Panc1 (cell line): ENCODE results near the gene EPHB2.

Experiments used
- POLR2AphosphoS5 ChIP-seq: IDR thresholded peaks from 2 replicates; pipeline ENCODE4 v1.6.1; 2012; ENCODE audit warnings: mild to moderate bottlenecking, low read depth, low read length, moderate library complexity
- TF ChIP-seq, protein P1 (sequence below): fragments of 450-650 bp; IDR thresholded peaks from 2 replicates; pipeline ENCODE4 v1.5.1; 2017; ENCODE audit warnings: mild to moderate bottlenecking
- TF ChIP-seq, protein P2 (sequence below), 2 experiments: IDR thresholded peaks; 2 replicates each; pipeline ENCODE4 v1.6.1; 2011 to 2012; ENCODE audit warnings: low read depth in 2 of 2, control low read depth in 1 of 2, low read length in 1 of 2, mild to moderate bottlenecking in 1 of 2, moderate library complexity in 1 of 2; ENCODE audit not compliant: insufficient read depth in 1 of 2

DNA sequence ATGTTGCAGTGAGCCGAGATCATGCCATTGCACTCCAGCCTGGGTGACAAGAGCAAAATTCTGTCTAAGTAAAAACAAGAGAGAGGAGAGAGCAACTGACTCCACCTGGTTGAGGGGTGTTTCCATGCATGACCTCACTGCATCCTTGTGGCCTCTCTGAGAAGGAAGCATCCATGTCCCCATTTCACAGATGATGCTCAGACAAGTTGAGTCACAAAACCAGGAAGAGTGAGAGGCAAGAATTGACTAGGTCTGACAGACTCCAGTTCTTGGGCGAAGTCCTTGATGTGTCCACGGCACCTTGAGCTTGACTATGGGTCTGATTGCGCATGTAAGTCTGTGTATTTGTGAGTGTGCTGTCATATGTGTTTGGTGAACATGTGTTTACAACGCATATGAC lies 156.2 kb downstream of the EPHB2 start:
- TF ChIP-seq, protein P1, sequence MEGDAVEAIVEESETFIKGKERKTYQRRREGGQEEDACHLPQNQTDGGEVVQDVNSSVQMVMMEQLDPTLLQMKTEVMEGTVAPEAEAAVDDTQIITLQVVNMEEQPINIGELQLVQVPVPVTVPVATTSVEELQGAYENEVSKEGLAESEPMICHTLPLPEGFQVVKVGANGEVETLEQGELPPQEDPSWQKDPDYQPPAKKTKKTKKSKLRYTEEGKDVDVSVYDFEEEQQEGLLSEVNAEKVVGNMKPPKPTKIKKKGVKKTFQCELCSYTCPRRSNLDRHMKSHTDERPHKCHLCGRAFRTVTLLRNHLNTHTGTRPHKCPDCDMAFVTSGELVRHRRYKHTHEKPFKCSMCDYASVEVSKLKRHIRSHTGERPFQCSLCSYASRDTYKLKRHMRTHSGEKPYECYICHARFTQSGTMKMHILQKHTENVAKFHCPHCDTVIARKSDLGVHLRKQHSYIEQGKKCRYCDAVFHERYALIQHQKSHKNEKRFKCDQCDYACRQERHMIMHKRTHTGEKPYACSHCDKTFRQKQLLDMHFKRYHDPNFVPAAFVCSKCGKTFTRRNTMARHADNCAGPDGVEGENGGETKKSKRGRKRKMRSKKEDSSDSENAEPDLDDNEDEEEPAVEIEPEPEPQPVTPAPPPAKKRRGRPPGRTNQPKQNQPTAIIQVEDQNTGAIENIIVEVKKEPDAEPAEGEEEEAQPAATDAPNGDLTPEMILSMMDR = no peak
- TF ChIP-seq, protein P2, sequence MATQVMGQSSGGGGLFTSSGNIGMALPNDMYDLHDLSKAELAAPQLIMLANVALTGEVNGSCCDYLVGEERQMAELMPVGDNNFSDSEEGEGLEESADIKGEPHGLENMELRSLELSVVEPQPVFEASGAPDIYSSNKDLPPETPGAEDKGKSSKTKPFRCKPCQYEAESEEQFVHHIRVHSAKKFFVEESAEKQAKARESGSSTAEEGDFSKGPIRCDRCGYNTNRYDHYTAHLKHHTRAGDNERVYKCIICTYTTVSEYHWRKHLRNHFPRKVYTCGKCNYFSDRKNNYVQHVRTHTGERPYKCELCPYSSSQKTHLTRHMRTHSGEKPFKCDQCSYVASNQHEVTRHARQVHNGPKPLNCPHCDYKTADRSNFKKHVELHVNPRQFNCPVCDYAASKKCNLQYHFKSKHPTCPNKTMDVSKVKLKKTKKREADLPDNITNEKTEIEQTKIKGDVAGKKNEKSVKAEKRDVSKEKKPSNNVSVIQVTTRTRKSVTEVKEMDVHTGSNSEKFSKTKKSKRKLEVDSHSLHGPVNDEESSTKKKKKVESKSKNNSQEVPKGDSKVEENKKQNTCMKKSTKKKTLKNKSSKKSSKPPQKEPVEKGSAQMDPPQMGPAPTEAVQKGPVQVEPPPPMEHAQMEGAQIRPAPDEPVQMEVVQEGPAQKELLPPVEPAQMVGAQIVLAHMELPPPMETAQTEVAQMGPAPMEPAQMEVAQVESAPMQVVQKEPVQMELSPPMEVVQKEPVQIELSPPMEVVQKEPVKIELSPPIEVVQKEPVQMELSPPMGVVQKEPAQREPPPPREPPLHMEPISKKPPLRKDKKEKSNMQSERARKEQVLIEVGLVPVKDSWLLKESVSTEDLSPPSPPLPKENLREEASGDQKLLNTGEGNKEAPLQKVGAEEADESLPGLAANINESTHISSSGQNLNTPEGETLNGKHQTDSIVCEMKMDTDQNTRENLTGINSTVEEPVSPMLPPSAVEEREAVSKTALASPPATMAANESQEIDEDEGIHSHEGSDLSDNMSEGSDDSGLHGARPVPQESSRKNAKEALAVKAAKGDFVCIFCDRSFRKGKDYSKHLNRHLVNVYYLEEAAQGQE (IDR thresholded peaks at IDR 0.05; ENCODE audit: insufficient read depth in 1 of 2, low read depth in 2 of 2, low read length in 1 of 2) = no peak
- TF ChIP-seq POLR2AphosphoS5 = no peak
